ENCODE results near the gene RRP36. TPM values are rescaled to one million over a fixed set of nuclear protein-coding genes. Genes with fewer than 3 reads are reported as not detected.

Gene RRP36
- total and polyA plus RNA-seq, 4 donors: 30.5 to 49.9 (median 37.7) TPM

- Histone ChIP-seq H3K9me3 (ENCODE audit: control insufficient read depth in 4 of 4, insufficient read depth in 3 of 4, low read length in 3 of 4) (no peaks in the 10 kb centered on the region), H3K4me1 (ENCODE audit: control insufficient read depth in 5 of 5, insufficient read depth in 5 of 5, low read length in 5 of 5) (peaks cover 7 to 44% (median 25%) of the 10 kb centered on the region in 5 donors), H3K9ac (ENCODE audit: insufficient read depth in 1 of 2, low read length in 2 of 2) (peak overlapping the region in 1 of 2 donors; percentile 29), H3K4me3 (no peak overlapping the region), H3K36me3 (ENCODE audit: control insufficient read depth in 4 of 4, insufficient read depth in 4 of 4, low read length in 4 of 4) (peaks cover 11 to 38% (median 23%) of the 10 kb centered on the region in 4 donors), H3K27me3 (ENCODE audit: control insufficient read depth in 3 of 3, insufficient read depth in 3 of 3, low read length in 2 of 3) (no peaks in the 10 kb centered on the region), H3K27ac (ENCODE audit: low read depth in 1 of 2, low read length in 1 of 2) (peak overlapping the region; percentile 21 to 29)
- 68 to 73% methylated on average over 7 of the region's 7 CpGs for WGBS, 2 donors
- ATAC-seq (ENCODE audit: insufficient read depth, low FRiP score) (no peak), DNase-seq (no peak)
- TF ChIP-seq, protein P1, sequence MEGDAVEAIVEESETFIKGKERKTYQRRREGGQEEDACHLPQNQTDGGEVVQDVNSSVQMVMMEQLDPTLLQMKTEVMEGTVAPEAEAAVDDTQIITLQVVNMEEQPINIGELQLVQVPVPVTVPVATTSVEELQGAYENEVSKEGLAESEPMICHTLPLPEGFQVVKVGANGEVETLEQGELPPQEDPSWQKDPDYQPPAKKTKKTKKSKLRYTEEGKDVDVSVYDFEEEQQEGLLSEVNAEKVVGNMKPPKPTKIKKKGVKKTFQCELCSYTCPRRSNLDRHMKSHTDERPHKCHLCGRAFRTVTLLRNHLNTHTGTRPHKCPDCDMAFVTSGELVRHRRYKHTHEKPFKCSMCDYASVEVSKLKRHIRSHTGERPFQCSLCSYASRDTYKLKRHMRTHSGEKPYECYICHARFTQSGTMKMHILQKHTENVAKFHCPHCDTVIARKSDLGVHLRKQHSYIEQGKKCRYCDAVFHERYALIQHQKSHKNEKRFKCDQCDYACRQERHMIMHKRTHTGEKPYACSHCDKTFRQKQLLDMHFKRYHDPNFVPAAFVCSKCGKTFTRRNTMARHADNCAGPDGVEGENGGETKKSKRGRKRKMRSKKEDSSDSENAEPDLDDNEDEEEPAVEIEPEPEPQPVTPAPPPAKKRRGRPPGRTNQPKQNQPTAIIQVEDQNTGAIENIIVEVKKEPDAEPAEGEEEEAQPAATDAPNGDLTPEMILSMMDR (IDR thresholded peaks at IDR 0.05; ENCODE audit: control extremely low read depth, extremely low read depth): no peak
Measured at GRCh38 chr6:43016176-43016942, 5.1 kb upstream of the RRP36 start.

DNA sequence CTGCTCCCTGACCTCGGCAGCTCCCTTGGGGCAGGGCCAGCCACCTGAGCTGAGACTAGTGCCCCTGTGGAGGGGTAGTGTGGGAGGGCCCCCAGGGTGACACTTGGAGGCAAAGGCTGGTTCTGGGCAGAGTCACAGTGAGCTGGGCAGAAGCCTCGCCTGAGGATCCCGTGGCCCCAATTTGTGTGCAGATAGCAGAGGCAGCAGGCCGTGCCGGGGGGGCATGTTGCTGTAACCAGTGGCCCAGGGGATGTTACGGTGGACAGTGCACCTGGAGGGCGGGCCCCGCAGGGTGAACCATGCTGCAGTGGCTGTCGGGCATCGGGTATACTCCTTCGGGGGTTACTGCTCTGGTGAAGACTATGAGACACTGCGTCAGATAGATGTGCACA is 4.5 kb upstream of the RRP36 start:
- WGBS, 2 donors: 90 to 93% methylated on average over 12 of the region's 12 CpGs
- H3K4me3 ChIP-seq: no peak overlapping the region
- H3K9me3 ChIP-seq (ENCODE audit: control insufficient read depth in 4 of 4, insufficient read depth in 3 of 4, low read length in 3 of 4): no peaks in the 10 kb centered on the region
- peaks cover 7 to 44% (median 25%) of the 10 kb centered on the region in 5 donors for H3K4me1 ChIP-seq (ENCODE audit: control insufficient read depth in 5 of 5, insufficient read depth in 5 of 5, low read length in 5 of 5)
- H3K27ac ChIP-seq (ENCODE audit: low read depth in 1 of 2, low read length in 1 of 2): peak overlapping the region; percentile 11 to 21
- peaks cover 11 to 38% (median 22%) of the 10 kb centered on the region in 4 donors for H3K36me3 ChIP-seq (ENCODE audit: control insufficient read depth in 4 of 4, insufficient read depth in 4 of 4, low read length in 4 of 4)
- H3K27me3 ChIP-seq (ENCODE audit: control insufficient read depth in 3 of 3, insufficient read depth in 3 of 3, low read length in 2 of 3): no peaks in the 10 kb centered on the region
- TF ChIP-seq, protein P1 (IDR thresholded peaks at IDR 0.05; ENCODE audit: control extremely low read depth, extremely low read depth): no peak
- ATAC-seq (ENCODE audit: insufficient read depth, low FRiP score): no peak
- no peak overlapping the region for H3K9ac ChIP-seq (ENCODE audit: insufficient read depth in 1 of 2, low read length in 2 of 2)
- DNase-seq: no peak

DNA sequence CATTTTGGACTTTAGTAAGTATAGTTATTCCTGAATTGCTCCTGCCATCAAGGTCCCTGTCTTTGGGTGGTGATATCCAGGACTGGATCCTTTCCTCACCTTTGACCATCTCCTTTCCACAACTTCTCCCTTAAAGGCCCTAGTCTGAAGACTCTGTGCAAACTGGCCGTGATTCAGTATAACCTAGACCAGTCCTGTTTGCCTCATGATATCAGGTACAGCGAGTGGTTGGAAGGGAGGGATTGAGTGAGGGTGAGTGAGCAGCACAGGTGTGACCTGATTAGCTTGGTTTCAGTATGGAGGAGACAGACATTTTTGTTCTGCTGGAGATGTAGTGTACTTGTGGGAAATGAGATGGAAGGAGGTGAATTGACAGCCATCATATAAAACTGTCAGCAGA is 2.3 kb upstream of the RRP36 start:
- WGBS, 2 donors: 95 to 98% methylated on average over 2 of the region's 2 CpGs
- no peaks in the 10 kb centered on the region for H3K27me3 ChIP-seq (ENCODE audit: control insufficient read depth in 3 of 3, insufficient read depth in 3 of 3, low read length in 2 of 3)
- ATAC-seq (ENCODE audit: insufficient read depth, low FRiP score): no peak
- H3K9me3 ChIP-seq (ENCODE audit: control insufficient read depth in 4 of 4, insufficient read depth in 3 of 4, low read length in 3 of 4): no peaks in the 10 kb centered on the region
- no peak for DNase-seq
- H3K9ac ChIP-seq (ENCODE audit: insufficient read depth in 1 of 2, low read length in 2 of 2): no peak overlapping the region
- TF ChIP-seq, protein P1 (IDR thresholded peaks at IDR 0.05; ENCODE audit: control extremely low read depth, extremely low read depth): no peak
- no peak overlapping the region for H3K4me3 ChIP-seq
- H3K36me3 ChIP-seq (ENCODE audit: control insufficient read depth in 4 of 4, insufficient read depth in 4 of 4, low read length in 4 of 4): peaks cover 11 to 35% (median 22%) of the 10 kb centered on the region in 4 donors
- H3K4me1 ChIP-seq (ENCODE audit: control insufficient read depth in 5 of 5, insufficient read depth in 5 of 5, low read length in 5 of 5): peaks cover 7 to 33% (median 20%) of the 10 kb centered on the region in 5 donors
- H3K27ac ChIP-seq (ENCODE audit: low read depth in 1 of 2, low read length in 1 of 2): no peak overlapping the region
